HK-2 (cell line): ENCODE data around the gene GHRH.

ENCODE experiments used
- DNase-seq: peaks from one replicate; pipeline ENCODE4 v3.0.0-alpha.2; 2018; ENCODE audit not compliant: unreplicated experiment

Gene GHRH

GRCh38 chr20:37237656-37238055, 24.0 kb downstream of the GHRH start:
- DNase-seq: no peak

DNA sequence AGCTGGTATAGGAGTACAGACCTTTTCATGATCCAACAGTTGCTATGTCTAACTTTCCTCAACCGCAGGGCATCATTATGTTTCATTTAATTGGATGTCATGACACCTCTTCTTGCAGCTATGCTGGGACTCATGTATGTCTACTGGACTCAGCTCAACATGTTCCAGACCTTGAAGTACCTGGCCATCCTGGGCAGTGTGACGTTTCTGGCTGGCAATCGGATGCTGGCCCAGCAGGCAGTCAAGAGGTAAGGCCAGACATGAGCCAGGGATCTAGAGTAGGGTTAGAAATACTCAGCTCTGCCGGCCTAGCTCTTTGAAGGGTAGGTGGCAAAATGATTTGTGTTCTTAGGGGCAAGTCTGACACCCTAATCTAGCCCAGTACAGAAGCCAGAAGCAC, 25.2 kb downstream of the GHRH start:
- no peak for DNase-seq

DNA sequence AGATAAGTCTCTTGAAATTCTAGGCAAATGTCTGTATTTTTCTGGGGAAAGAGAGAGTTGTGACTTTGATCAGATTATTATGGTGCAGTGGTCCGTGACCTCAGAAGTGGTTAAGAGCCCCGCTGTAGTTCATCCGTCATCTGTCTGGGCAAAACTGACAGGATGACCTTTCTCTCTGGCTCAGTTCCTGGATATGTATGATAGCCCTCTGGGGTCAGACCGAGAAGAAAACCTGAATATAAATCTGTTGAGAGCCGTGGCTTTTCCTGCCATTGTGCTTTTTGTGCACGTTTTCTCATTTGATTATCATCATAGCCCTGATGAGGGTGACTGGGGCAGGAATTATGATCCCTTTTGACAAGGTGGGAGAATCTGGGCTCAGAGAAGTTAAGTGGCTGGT, 26.5 kb downstream of the GHRH start:
- DNase-seq: no peak

DNA sequence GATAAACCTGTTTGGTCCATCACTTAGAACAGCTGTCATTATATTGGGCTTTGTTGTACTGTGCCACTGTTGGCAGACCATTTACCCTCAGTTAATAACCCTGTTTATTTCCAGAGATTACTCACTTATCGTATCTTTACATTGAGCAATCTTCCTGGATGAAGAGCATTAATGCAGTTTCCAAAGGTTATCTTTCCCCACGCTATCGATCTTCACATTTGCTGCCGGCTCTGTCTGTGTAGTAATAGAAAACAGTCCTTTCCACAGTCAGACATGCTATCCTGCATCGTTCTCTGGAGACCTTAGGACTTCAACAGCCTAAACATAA, 27.4 kb downstream of the GHRH start:
- no peak for DNase-seq

GRCh38 chr20:37233548-37234253, 27.9 kb downstream of the GHRH start:
- no peak for DNase-seq

DNA sequence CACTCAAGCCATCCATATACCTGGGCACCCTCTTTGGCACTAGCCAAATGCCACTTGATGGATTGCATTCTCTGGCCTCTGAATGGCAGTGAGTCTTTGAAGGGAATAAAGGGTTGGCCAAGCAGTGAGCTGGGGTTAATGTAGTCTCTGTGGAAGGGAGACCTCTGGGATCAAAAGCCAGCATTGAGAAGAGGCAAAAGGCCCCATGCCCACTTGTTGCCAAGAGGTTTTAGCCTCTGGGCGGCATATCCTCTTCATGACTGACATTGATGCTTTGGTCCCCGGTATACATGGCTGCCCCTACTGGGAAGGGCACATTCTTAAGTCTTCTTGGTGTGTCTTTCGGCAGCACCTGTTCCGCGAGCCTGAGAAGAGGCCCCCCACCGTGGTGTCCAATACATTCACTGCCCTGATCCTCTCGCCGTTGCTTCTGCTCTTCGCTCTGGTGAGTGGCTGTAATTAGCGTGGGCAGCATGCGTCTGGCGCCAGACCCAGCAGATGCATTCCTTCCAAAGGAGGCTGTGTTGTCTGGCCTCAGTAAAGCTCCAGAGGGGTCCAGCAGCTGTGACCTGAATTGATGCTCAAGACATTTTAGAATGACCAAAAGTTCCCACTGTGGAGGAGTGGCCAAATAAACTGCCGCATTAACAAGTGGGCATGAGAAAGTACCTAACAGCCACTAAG, 29.5 kb downstream of the GHRH start:
- DNase-seq: no peak

DNA sequence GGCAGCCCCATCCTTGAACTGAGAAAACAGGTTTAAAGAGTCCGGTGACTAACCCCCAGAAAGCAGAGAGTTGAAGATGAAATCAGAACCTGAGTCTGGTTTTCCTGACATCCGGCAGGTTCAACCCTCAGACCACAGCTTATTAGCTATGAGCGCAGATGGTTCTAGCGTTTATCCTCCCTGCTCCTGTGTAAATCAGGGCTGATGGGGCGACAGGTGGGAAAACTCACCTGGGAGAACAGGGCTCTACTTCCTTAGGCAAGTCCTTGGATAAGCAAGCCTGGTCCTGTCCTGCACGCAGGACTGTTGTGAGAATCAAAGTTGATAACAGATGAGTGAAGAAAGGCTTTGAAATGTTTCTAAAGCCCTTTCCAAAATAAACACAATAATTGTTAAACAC, 31.4 kb downstream of the GHRH start:
- DNase-seq: no peak

DNA sequence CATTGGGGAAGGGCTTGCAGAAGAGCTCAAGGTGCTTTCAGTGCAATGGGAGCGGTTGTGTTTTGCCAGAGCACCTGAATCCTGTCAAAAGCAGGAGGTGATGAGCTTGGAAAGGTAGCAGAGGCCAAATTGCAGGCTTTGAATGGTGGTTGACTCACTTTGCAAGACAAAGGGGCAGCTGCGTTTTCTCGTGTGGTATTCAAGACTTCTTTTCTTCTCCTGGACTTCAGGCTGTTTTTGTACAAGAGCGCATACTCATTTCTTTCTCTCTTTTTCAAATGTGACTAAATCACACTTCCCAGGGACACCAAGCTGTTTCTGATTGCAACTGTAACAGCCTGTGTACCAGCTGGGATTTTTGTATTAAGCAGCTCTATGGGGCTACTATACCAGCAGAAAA, 32.3 kb downstream of the GHRH start:
- no peak for DNase-seq

GRCh38 chr20:37228656-37229055, 33.0 kb downstream of the GHRH start:
- no peak for DNase-seq

DNA sequence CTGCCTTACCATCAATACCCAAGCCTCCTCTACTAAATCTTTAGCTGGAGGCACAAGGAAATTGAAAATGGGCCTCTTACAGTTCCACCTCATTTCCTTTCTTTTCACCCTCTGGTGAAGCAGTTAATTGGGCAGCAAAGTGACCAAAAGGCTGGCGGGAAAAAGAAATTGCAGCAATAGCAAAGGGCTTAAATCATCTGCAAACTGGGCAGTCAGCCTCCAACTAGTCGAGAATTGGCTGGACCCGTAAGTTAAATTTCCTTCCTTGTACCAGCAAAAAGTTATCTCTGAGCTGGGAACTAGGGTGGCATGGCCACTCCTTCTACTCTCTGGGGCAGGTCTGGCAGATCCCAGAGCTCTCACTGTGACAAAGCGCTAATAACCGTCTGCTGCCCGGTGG, 33.5 kb downstream of the GHRH start:
- DNase-seq: no peak

- DNase-seq: no peak
These were observed 34.7 kb downstream of the GHRH start for GRCh38 chr20:37226889-37227288.

DNA sequence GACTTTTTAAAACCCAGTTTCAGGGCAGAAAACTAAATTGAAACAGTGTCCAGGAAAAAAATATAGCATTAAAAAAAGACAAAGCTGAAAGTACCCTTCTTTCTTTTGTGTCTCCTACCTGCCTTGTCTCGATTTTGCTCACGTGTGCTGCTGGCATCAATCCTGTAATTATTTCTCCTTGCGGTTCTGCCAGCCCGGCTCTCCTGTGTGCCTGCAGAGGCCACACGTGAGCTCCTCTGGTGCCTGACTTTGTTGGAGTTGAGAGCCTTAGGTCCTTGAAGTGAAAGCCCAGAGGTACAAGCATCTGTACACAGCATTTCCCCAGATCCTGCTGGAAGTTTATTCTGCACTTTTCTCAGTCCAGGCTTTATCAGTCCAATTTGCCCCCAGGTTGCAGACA, 36.5 kb downstream of the GHRH start:
- DNase-seq: no peak

GRCh38 chr20:37223053-37223452, 38.6 kb downstream of the GHRH start:
- DNase-seq: peak; percentile 63

- no peak for DNase-seq
These were observed 39.5 kb downstream of the GHRH start for GRCh38 chr20:37222086-37222485.

- DNase-seq: no peak
These were observed 40.9 kb downstream of the GHRH start for GRCh38 chr20:37220731-37221130.

- no peak for DNase-seq
These were observed 41.6 kb downstream of the GHRH start for GRCh38 chr20:37219751-37220668.

DNA sequence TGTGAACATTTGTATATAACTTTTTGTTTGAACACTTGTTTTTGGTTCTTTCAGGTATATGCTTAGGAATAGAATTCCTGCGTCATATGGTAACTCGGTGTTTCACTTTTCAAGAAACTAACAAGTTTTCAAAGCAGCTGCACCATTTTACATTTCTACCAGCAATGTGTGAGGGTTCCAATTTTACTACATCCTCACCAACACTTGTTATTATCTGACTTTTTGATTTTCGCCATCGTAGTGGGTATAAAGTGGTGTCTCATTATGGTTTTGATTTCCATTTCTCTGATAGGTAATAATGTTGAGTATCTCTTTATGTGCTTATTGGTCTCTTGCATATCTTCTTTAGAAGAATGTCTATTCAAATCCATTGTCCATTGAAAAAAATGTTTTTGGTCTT, 42.6 kb downstream of the GHRH start:
- DNase-seq: no peak

DNA sequence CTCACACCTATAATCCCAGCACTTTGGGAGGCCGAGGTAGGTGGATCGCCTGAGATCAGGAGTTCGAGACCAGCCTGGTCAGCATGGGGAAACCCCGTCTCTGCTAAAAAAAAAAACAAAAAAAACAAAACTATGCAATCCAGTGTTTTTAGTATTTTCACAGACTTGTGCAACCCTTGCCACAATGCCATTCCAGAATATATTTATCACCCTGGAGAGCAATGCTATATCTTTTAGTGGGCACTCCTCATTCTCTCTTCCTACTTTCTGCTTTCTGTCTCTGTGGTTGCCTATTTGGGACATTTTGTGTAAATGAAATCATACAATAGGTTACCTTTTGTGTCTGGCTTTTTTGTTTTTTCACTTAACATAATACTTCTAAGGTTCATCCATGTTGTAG, 43.2 kb downstream of the GHRH start:
- DNase-seq: no peak

- no peak for DNase-seq
These were observed 51.8 kb downstream of the GHRH start for GRCh38 chr20:37209661-37210314.

GRCh38 chr20:37209193-37209592, 52.4 kb downstream of the GHRH start:
- no peak for DNase-seq

DNA sequence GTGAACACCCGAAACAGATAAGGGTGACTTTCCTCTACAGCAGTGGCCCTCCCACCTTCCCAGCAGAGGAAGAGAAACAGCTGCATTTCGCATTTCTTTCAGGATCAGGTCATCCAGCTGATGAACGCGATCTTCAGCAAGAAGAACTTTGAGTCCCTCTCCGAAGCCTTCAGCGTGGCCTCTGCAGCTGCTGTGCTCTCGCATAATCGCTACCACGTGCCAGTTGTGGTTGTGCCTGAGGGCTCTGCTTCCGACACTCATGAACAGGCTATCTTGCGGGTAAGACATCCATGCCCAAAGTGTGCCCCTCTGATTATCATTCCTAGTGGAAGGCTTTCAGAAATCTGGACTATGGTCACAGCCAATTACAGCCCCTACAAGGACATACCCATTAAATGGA, 54.4 kb downstream of the GHRH start:
- no peak for DNase-seq

GRCh38 chr20:37205794-37206193, 55.8 kb downstream of the GHRH start:
- no peak for DNase-seq
